ENCODE results near the gene TCF4.

The TCF4 gene

DNA sequence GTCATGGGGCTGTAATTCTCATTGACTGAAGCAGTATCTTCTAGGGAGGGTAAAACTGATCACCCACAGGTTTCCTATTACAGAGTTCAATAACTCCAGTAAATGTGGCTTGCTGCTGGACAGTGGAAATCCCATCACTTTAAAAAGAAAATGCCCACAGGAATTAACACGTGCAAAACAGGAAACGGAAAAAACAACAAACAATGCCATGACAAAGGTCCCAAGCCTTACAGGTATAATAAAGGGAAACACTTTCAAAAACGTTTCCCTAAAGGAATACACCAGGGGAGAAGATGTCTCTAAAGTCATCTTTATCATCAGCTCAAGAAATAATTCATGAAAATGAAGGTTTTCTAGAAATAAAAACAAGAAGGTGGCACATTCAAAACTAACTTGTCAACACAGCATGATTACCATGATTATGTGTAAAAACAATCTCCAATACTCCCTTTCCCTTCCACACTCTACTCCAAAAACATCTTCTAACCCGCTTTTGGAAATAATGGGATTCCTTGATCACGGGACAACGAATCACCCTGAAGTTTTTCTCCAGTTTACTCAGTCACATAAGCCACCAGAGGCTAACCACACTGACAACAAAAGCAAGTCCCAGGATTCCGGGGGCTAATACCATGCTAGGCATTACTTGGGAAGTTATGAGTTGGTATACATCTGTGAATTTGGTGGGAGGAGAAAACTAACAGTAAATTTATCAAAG, 167.9 kb downstream of the TCF4 start:
- Histone ChIP-seq H3K9me3 (ENCODE audit: insufficient read depth, low read depth, low read length) (no peaks in the 10 kb centered on the region), H3K27me3 (ENCODE audit: insufficient read depth, low read length, poor library complexity, severe bottlenecking) (no peaks in the 10 kb centered on the region), H3K79me2 (ENCODE audit: insufficient read depth, low read length) (no peaks in the 10 kb centered on the region), H3K4me1 (ENCODE audit: insufficient read depth, low read length, poor library complexity, severe bottlenecking) (peaks cover 3% of the 10 kb centered on the region), H3K9me2 (replicated peaks; ENCODE audit: low read depth, low read length) (no peaks in the 10 kb centered on the region), H3K9ac (ENCODE audit: low read depth, low read length, poor library complexity, severe bottlenecking) (no peak overlapping the region), H3K4me2 (ENCODE audit: low read depth, low read length, poor library complexity, severe bottlenecking) (no peak overlapping the region), H3K36me3 (ENCODE audit: insufficient read depth, low read length) (no peaks in the 10 kb centered on the region), H3F3A (ENCODE audit: low read depth) (no peaks in the 10 kb centered on the region), H4K20me1 (ENCODE audit: insufficient read depth, low read length, poor library complexity, severe bottlenecking) (no peaks in the 10 kb centered on the region), H2AFZ (ENCODE audit: low read length) (no peak overlapping the region), H3K4me3 (ENCODE audit: low read length, poor library complexity, severe bottlenecking) (no peak overlapping the region)
- TF ChIP-seq EZH2phosphoT487 (IDR thresholded peaks at IDR 0.05; ENCODE audit: borderline replicate concordance) = no peak
- TF ChIP-seq, protein P1, sequence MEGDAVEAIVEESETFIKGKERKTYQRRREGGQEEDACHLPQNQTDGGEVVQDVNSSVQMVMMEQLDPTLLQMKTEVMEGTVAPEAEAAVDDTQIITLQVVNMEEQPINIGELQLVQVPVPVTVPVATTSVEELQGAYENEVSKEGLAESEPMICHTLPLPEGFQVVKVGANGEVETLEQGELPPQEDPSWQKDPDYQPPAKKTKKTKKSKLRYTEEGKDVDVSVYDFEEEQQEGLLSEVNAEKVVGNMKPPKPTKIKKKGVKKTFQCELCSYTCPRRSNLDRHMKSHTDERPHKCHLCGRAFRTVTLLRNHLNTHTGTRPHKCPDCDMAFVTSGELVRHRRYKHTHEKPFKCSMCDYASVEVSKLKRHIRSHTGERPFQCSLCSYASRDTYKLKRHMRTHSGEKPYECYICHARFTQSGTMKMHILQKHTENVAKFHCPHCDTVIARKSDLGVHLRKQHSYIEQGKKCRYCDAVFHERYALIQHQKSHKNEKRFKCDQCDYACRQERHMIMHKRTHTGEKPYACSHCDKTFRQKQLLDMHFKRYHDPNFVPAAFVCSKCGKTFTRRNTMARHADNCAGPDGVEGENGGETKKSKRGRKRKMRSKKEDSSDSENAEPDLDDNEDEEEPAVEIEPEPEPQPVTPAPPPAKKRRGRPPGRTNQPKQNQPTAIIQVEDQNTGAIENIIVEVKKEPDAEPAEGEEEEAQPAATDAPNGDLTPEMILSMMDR (conservative IDR thresholded peaks at IDR 0.05; ENCODE audit: low read length) = no peak

DNA sequence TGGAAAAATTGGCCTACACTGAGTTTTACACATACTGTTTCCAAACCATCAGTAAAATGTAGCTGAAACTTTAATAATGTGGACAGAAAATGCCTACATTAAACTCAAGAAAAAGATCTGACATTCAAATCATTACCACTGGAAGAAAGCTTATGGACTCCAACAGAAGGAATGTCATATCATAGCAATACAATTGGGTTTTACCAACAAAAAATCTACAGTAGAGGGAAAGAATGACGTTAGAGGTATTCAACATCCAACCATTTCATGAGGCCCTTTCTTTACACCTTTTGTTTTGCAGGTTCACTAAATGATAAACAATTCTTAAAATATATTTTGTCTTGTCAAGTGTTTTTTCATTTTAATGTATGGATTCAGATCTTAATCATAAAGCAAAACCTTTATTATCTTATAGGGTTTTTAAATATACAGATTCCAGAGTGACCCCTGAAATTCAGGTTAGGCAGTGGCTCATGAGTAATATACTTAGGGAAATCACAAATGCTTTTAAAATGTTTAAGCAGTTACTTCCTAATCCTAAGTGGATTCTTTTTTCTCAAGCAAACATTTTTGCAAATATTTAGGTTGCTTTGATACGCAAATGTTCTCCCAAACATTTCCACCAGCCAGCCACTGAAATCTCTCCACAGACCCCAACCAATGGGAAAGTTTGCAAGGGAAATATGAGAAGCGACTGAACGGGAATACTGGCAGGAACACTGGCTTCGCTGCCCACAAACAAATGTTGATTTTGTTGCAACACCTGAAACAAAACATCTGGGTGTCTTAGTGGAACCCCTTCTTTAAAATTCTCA, 168.7 kb downstream of the TCF4 start:
- peaks cover 3% of the 10 kb centered on the region for H3K4me1 ChIP-seq (ENCODE audit: insufficient read depth, low read length, poor library complexity, severe bottlenecking)

DNA sequence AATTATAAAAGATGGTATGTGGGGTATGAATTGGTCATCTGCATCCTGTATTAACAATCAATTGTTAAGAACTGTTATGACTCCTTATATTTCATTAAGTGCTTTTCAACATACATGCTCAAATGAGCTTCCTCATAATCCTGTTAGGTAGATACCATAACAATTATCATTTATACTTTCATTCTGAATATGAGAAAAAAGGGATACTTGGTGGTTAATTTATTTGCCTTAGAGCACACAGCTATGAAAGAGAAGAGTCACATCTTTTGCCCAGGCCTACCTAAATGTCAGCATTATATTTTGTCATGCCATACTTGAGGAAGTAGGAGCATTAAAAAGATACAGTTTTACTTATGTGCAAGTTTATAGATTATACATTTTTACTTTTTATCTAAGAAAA, 169.6 kb downstream of the TCF4 start:
- Histone ChIP-seq H3K4me3 (ENCODE audit: low read length, poor library complexity, severe bottlenecking) (no peak overlapping the region), H3K79me2 (ENCODE audit: insufficient read depth, low read length) (no peaks in the 10 kb centered on the region), H3K4me2 (ENCODE audit: low read depth, low read length, poor library complexity, severe bottlenecking) (no peak overlapping the region)

More for the DNA sequence above, 168.7 kb downstream of the TCF4 start:
- Histone ChIP-seq H3K4me3 (ENCODE audit: low read length, poor library complexity, severe bottlenecking) (no peak overlapping the region), H2AFZ (ENCODE audit: low read length) (no peak overlapping the region), H3K27me3 (ENCODE audit: insufficient read depth, low read length, poor library complexity, severe bottlenecking) (no peaks in the 10 kb centered on the region), H3K36me3 (ENCODE audit: insufficient read depth, low read length) (no peaks in the 10 kb centered on the region), H4K20me1 (ENCODE audit: insufficient read depth, low read length, poor library complexity, severe bottlenecking) (no peaks in the 10 kb centered on the region), H3K9me2 (replicated peaks; ENCODE audit: low read depth, low read length) (no peaks in the 10 kb centered on the region), H3F3A (ENCODE audit: low read depth) (no peaks in the 10 kb centered on the region), H3K79me2 (ENCODE audit: insufficient read depth, low read length) (no peaks in the 10 kb centered on the region), H3K4me2 (ENCODE audit: low read depth, low read length, poor library complexity, severe bottlenecking) (no peak overlapping the region), H3K9ac (ENCODE audit: low read depth, low read length, poor library complexity, severe bottlenecking) (no peak overlapping the region), H3K9me3 (ENCODE audit: insufficient read depth, low read depth, low read length) (no peaks in the 10 kb centered on the region)
- TF ChIP-seq EZH2phosphoT487 (IDR thresholded peaks at IDR 0.05; ENCODE audit: borderline replicate concordance) = no peak
- TF ChIP-seq, protein P1 (conservative IDR thresholded peaks at IDR 0.05; ENCODE audit: low read length) = no peak

More for the DNA sequence above, 169.6 kb downstream of the TCF4 start:
- peaks cover 7% of the 10 kb centered on the region for H3K4me1 ChIP-seq (ENCODE audit: insufficient read depth, low read length, poor library complexity, severe bottlenecking)
- no peaks in the 10 kb centered on the region for H3K27me3 ChIP-seq (ENCODE audit: insufficient read depth, low read length, poor library complexity, severe bottlenecking)
- no peak overlapping the region for H3K9ac ChIP-seq (ENCODE audit: low read depth, low read length, poor library complexity, severe bottlenecking)
- no peak for TF ChIP-seq EZH2phosphoT487 (IDR thresholded peaks at IDR 0.05; ENCODE audit: borderline replicate concordance)
- TF ChIP-seq, protein P1 (conservative IDR thresholded peaks at IDR 0.05; ENCODE audit: low read length) = no peak
- no peaks in the 10 kb centered on the region for H3K9me3 ChIP-seq (ENCODE audit: insufficient read depth, low read depth, low read length)
- H4K20me1 ChIP-seq (ENCODE audit: insufficient read depth, low read length, poor library complexity, severe bottlenecking) = no peaks in the 10 kb centered on the region
- no peaks in the 10 kb centered on the region for H3F3A ChIP-seq (ENCODE audit: low read depth)
- H2AFZ ChIP-seq (ENCODE audit: low read length) = no peak overlapping the region
- H3K9me2 ChIP-seq (replicated peaks; ENCODE audit: low read depth, low read length) = no peaks in the 10 kb centered on the region
- no peaks in the 10 kb centered on the region for H3K36me3 ChIP-seq (ENCODE audit: insufficient read depth, low read length)

Data from Loucy (cell line).